Epithelial cell of esophagus (primary cell): ENCODE data around the gene ZNF282.
"Not testable (repeated sequence)": the region's sequence is repeated elsewhere in the genome, so short reads cannot be mapped to it uniquely, and the experiment has no call there.

Experiments used
- DNase-seq: peaks from one replicate; pipeline ENCODE4 v3.0.0; 2010; ENCODE audit warnings: low read depth
- H3K4me3 ChIP-seq: 2 replicates; pipeline ENCODE4 v1.5.1; 2011; ENCODE audit warnings: mild to moderate bottlenecking, low read length, control low read depth
- TF ChIP-seq, protein P1 (sequence below): IDR thresholded peaks from 2 replicates; pipeline ENCODE4 v1.5.1; 2011; ENCODE audit warnings: low read depth, mild to moderate bottlenecking, low read length, control low read depth, inconsistent platforms; ENCODE audit not compliant: insufficient read depth; ENCODE audit errors: missing control alignments

The ZNF282 gene

GRCh38 chr7:149248777-149249176 lies 53.4 kb downstream of the ZNF282 start:
- TF ChIP-seq, protein P1, sequence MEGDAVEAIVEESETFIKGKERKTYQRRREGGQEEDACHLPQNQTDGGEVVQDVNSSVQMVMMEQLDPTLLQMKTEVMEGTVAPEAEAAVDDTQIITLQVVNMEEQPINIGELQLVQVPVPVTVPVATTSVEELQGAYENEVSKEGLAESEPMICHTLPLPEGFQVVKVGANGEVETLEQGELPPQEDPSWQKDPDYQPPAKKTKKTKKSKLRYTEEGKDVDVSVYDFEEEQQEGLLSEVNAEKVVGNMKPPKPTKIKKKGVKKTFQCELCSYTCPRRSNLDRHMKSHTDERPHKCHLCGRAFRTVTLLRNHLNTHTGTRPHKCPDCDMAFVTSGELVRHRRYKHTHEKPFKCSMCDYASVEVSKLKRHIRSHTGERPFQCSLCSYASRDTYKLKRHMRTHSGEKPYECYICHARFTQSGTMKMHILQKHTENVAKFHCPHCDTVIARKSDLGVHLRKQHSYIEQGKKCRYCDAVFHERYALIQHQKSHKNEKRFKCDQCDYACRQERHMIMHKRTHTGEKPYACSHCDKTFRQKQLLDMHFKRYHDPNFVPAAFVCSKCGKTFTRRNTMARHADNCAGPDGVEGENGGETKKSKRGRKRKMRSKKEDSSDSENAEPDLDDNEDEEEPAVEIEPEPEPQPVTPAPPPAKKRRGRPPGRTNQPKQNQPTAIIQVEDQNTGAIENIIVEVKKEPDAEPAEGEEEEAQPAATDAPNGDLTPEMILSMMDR = no peak
- no peak overlapping the region for H3K4me3 ChIP-seq
- no peak for DNase-seq

GRCh38 chr7:149250151-149250550 lies 54.8 kb downstream of the ZNF282 start:
- not testable (repeated sequence) for DNase-seq, H3K4me3 ChIP-seq

DNA sequence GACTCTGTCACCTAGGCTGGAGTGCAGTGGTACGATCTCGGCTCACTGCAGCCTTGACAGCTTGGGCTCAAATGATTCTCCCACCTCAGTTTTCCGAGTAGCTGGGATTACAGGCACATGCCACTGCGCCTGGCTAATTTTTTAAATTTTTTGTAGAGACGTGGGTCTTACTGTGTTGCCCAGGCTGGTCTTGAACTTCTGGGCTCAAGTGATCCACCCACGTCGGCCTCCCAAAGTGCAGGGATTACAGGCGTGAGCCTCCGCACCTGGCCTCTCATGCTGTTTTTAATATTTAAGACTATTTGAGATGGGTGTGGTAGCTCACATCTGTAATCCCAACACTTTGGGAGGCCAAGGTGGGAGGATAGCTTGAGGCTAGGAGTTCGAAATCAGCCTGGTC lies 56.2 kb downstream of the ZNF282 start:
- DNase-seq, H3K4me3 ChIP-seq: not testable (repeated sequence)

DNA sequence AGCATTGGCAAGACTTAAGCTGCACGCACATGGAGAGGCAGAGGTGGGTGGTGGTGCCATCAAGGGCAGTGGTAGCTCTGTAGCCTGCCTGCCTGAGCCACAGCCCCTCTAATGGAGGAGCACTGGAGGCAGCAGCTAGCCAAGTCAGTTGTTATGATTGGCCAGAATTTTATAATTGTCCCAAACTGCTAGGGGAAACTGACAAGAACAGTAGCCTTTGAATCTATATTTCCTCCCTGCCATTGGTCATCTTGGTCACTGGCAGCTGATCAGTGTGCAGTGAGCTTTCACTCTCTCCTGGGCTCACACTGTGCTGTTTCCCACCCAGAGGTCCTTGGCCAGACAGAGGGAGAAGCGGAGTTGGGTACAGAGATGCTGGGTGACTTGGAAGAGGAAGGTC lies 57.0 kb downstream of the ZNF282 start:
- no peak for DNase-seq
- H3K4me3 ChIP-seq = no peak overlapping the region
- TF ChIP-seq, protein P1 = no peak

DNA sequence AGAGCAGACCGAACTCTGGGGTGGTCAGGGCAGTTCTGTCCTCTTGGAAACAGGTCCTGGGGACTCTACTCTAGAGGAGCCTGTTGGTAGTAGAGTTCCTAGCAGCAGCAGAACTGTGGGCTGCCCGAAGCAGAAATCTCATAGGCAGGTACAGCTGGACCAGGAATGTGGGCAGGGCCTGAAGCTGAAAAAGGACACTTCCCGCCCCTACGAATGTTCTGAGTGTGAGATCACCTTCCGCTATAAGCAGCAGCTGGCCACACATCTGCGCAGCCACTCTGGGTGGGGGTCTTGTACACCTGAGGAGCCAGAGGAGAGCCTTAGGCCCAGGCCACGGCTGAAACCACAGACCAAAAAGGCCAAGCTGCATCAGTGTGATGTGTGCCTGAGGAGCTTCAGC lies 58.3 kb downstream of the ZNF282 start:
- TF ChIP-seq, protein P1 = no peak
- H3K4me3 ChIP-seq = no peak overlapping the region
- DNase-seq = no peak

GRCh38 chr7:149254181-149254858 lies 59.0 kb downstream of the ZNF282 start:
- H3K4me3 ChIP-seq = no peak overlapping the region

DNA sequence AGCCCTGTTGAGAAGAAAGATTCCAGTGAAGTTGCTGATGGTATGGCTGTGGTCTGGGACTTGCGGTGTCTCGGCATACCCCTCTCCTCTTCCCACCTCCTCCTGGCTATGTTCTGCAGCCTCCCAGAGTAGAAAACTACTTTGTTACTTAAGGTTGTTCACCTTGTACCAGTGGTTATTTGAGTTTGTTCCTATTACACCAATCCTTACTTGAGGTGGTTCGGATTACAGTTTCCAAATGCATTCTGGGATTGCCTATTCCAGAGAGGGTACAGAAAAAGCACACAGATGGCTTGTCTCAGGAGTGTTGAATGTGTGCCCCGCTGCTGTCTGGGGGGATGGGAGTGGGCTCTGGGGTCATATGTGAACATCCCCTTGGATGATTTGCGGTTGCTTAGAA lies 59.8 kb downstream of the ZNF282 start:
- no peak overlapping the region for H3K4me3 ChIP-seq
- no peak for DNase-seq
- TF ChIP-seq, protein P1 = no peak

More at GRCh38 chr7:149254181-149254858, 59.0 kb downstream of the ZNF282 start:
- DNase-seq = no peak
- TF ChIP-seq, protein P1 = no peak

DNA sequence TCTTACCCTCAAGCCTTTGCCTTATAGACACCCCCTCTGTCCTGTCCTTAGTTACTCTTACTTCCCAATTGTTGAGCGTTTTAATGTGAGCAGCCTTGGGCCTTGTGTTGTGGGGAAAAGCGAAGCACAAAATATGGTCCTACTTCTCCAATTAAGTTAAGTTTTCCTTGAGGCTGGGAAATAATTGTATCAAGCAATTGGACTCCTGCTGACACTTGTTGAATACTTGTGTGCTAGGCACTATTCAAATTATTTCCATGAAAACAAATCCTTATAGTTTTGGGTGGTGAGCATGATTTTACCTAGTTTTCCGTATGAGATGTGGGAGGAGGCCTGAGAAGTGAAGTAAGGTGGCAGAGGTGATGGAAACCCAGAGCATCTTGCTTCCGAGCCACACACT lies 61.2 kb downstream of the ZNF282 start:
- no peak for DNase-seq
- TF ChIP-seq, protein P1 = no peak
- H3K4me3 ChIP-seq = no peak overlapping the region
